ENCODE data around the gene RGR.

- no peak for TF ChIP-seq CTCF (IDR thresholded peaks at IDR 0.05)
- no peak for TF ChIP-seq POLR2A (IDR thresholded peaks at IDR 0.05)
- no peak for TF ChIP-seq POLR2AphosphoS5 (IDR thresholded peaks at IDR 0.05)
Observed at GRCh38 chr10:84308481-84309304, 63.8 kb downstream of the RGR start.

All from prostate gland (tissue), 2 donors.